Suprapubic skin (tissue), 4 donors: ENCODE measurements around the gene CTPS1. TPM values are rescaled to one million over a fixed set of nuclear protein-coding genes. Genes with fewer than 3 reads are reported as not detected.

Experiments used
- DNase-seq, 2 donors: peaks; one replicate each; pipeline ENCODE4 v3.0.0-alpha.2; 2019; ENCODE audit warnings: low spot score in 2 of 2
- H3K27ac ChIP-seq: fragments of 200-600 bp; sonication (generic); one replicate; pipeline ENCODE4 v1.5.1; 2019
- H3K27me3 ChIP-seq: fragments of 200-600 bp; sonication (generic); one replicate; pipeline ENCODE4 v1.5.1; 2019
- H3K36me3 ChIP-seq: fragments of 200-600 bp; sonication (generic); one replicate; pipeline ENCODE4 v1.5.1; 2019
- H3K4me1 ChIP-seq: fragments of 200-600 bp; sonication (generic); one replicate; pipeline ENCODE4 v1.5.1; 2019
- H3K4me3 ChIP-seq: fragments of 200-600 bp; sonication (generic); one replicate; pipeline ENCODE4 v1.5.1; 2019; ENCODE audit warnings: mild to moderate bottlenecking
- H3K9me3 ChIP-seq: fragments of 200-600 bp; sonication (generic); one replicate; pipeline ENCODE4 v1.5.1; 2019
- CTCF ChIP-seq, 2 donors: fragments of 200-600 bp in 1 of 2; fragments of 450-650 bp in 1 of 2; sonication (generic) in 1 of 2; IDR thresholded peaks; one replicate each; pipeline ENCODE4 v1.5.1; 2016 to 2019; ENCODE audit warnings: antibody characterized with exemption in 2 of 2, mild to moderate bottlenecking in 1 of 2, moderate library complexity in 1 of 2
- EP300 ChIP-seq: sonication (generic); formaldehyde crosslinking; IDR thresholded peaks from one replicate; pipeline ENCODE4 v1.6.1; 2017; ENCODE audit warnings: antibody characterized with exemption
- POLR2A ChIP-seq, 2 donors: fragments of 450-650 bp; IDR thresholded peaks; one replicate each; pipeline ENCODE4 v1.6.1; 2017; ENCODE audit warnings: antibody characterized with exemption in 2 of 2, mild to moderate bottlenecking in 2 of 2, moderate library complexity in 2 of 2
- POLR2AphosphoS5 ChIP-seq, 3 donors: sonication (generic); formaldehyde crosslinking; IDR thresholded peaks; one replicate each; pipeline ENCODE4 v1.6.1; 2017; ENCODE audit warnings: antibody characterized with exemption in 3 of 3
- WGBS: methylation state at CpG from one replicate; pipeline ENCODE4 v1.1.5; 2018; 5-methylcytosine and 5-hydroxymethylcytosine counted together
- total RNA-seq, 4 donors: library from RNA; depleted of rRNA; stranded (reverse); fragments of >200 nt; gene quantifications; one replicate each; pipeline ENCODE4 v1.1.0, GENCODE V29; 2016

CTPS1 gene
- total RNA-seq, 4 donors from 2014 or later, result 15.9 to 23.6 (median 20.0) TPM

DNA sequence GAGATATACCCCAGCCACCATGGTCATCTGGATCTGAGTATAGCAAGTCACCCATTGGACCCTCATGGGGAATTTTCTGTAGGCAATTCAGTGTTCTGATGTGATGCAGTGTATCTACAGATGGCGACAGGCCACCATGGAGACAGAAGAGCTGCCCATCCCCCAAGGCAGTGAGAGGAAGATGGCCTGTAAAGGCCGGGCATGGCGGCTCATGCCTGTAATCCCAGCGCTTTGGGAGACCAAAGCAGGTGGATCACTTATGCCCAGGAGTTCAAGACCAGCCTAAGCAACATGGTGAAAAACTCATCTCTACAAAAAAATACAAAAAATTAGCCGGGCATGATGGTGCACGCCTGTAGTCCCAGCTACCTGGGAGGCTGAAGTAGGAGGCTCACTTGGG, 41.1 kb upstream of the CTPS1 start:
- Histone ChIP-seq H3K27me3 (no peaks in the 10 kb centered on the region), H3K27ac (no peak overlapping the region), H3K9me3 (no peaks in the 10 kb centered on the region), H3K4me3 (no peak overlapping the region), H3K4me1 (peaks cover 12% of the 10 kb centered on the region), H3K36me3 (no peaks in the 10 kb centered on the region)
- WGBS, result 94% methylated on average over 6 of the region's 6 CpGs
- DNase-seq, result peak in 1 of 2 donors; percentile 11
- TF ChIP-seq EP300, result no peak
- TF ChIP-seq POLR2A (IDR thresholded peaks at IDR 0.05), result no peak
- no peak for TF ChIP-seq POLR2AphosphoS5 (IDR thresholded peaks at IDR 0.05)
- no peak for TF ChIP-seq CTCF (IDR thresholded peaks at IDR 0.05)

- no peak for TF ChIP-seq POLR2A (IDR thresholded peaks at IDR 0.05)
- TF ChIP-seq CTCF (IDR thresholded peaks at IDR 0.05), result no peak
- TF ChIP-seq EP300, result no peak
- no peaks in the 10 kb centered on the region for H3K27me3 ChIP-seq
- peak overlapping the region; percentile 6 for H3K27ac ChIP-seq
- H3K4me1 ChIP-seq, result peaks cover 20% of the 10 kb centered on the region
- WGBS, result 48% methylated on average over 12 of the region's 12 CpGs
- H3K36me3 ChIP-seq, result no peaks in the 10 kb centered on the region
- peak in 1 of 2 donors; percentile 63 for DNase-seq
- no peaks in the 10 kb centered on the region for H3K9me3 ChIP-seq
- H3K4me3 ChIP-seq, result no peak overlapping the region
Observed at GRCh38 chr1:40939320-40940059, 40.0 kb upstream of the CTPS1 start.

GRCh38 chr1:40944326-40944725, 35.2 kb upstream of the CTPS1 start:
- peak overlapping the region; percentile 74 for H3K27ac ChIP-seq
- H3K9me3 ChIP-seq, result no peaks in the 10 kb centered on the region
- no peaks in the 10 kb centered on the region for H3K36me3 ChIP-seq
- DNase-seq, result peak in 1 of 2 donors; percentile 54
- H3K27me3 ChIP-seq, result no peaks in the 10 kb centered on the region
- TF ChIP-seq CTCF (IDR thresholded peaks at IDR 0.05), result no peak
- no peak for TF ChIP-seq POLR2A (IDR thresholded peaks at IDR 0.05)
- no peak for TF ChIP-seq POLR2AphosphoS5 (IDR thresholded peaks at IDR 0.05)
- TF ChIP-seq EP300, result no peak
- WGBS, result 29% methylated on average over 7 of the region's 7 CpGs
- H3K4me3 ChIP-seq, result no peak overlapping the region
- H3K4me1 ChIP-seq, result peaks cover 30% of the 10 kb centered on the region

DNA sequence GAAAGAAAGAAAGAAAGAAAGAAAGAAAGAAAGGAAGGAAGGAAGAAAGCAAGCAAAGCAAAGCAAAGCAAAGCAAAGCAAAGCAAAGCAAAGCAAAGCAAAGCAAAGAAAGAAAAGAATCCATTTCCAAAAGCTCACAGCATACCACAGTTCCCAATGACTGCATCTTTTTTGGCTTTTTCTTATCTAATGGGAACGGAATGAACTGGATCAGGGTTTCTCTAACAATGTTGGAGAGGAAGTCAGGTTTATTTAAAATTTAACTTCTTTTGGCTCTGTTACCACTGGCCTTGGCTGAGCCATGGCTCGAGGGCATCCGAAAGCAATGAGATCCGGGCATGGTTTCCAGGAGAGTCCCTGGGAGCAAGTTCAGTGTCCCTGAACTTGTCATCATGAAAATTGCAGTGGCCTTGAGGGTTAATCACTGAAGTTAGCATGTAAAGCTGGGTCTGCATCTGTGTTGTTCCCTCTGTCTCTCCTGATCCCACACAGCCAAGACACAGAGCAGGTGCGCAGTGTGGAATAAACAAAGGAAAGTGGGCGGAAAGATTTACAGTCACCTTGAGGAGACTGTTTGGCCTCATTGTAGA, 34.6 kb upstream of the CTPS1 start:
- peak overlapping the region; percentile 74 for H3K27ac ChIP-seq
- no peaks in the 10 kb centered on the region for H3K36me3 ChIP-seq
- no peak overlapping the region for H3K4me3 ChIP-seq
- H3K27me3 ChIP-seq, result no peaks in the 10 kb centered on the region
- TF ChIP-seq CTCF (IDR thresholded peaks at IDR 0.05), result no peak
- WGBS, result 30% methylated on average over 6 of the region's 6 CpGs
- H3K9me3 ChIP-seq, result no peaks in the 10 kb centered on the region
- no peak for DNase-seq
- peaks cover 24% of the 10 kb centered on the region for H3K4me1 ChIP-seq

DNA sequence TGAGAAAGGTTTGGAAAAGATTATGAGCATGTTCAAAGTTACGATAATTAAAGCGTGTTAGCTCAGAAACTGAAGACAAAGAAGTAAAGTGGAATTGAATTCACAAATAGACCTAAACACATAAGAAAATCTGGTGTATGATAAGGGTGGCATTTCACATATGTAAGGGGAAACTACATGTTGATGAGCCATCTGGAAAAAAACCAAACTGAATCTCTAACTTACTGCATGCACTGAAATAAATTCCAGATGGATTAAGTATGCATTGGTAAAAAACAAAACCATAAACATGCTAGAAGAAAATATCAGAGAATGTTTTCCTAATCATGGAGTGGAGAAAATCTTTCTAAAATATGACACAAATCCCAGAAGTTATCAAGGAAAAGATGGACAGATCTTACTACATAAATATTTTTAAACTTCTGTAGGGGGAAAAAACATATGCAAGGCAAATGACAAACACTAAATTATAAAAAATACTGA, 34.0 kb upstream of the CTPS1 start:
- Histone ChIP-seq H3K9me3 (no peaks in the 10 kb centered on the region), H3K4me1 (peaks cover 23% of the 10 kb centered on the region), H3K4me3 (no peak overlapping the region), H3K27ac (peak overlapping the region; percentile 74), H3K27me3 (no peaks in the 10 kb centered on the region), H3K36me3 (no peaks in the 10 kb centered on the region)
- TF ChIP-seq POLR2A (IDR thresholded peaks at IDR 0.05), result no peak
- no peak for TF ChIP-seq CTCF (IDR thresholded peaks at IDR 0.05)
- TF ChIP-seq POLR2AphosphoS5 (IDR thresholded peaks at IDR 0.05), result no peak
- no peak for TF ChIP-seq EP300
- no peak for DNase-seq
- WGBS, result 45% methylated on average over 2 of the region's 2 CpGs
